Stimulated activated CD4-positive, alpha-beta T cell treated with anti-CD3 and anti-CD28 coated beads, TNF-alpha, amount 100 ng/mL, for 48 hours (primary cell): ENCODE measurements around the gene PIK3R5.

Experiments used
- DNase-seq, 3 donors: peaks; one replicate each; pipeline ENCODE4 v3.0.0-alpha.2; 2020; ENCODE audit warnings: low read depth in 3 of 3

The PIK3R5 gene

DNA sequence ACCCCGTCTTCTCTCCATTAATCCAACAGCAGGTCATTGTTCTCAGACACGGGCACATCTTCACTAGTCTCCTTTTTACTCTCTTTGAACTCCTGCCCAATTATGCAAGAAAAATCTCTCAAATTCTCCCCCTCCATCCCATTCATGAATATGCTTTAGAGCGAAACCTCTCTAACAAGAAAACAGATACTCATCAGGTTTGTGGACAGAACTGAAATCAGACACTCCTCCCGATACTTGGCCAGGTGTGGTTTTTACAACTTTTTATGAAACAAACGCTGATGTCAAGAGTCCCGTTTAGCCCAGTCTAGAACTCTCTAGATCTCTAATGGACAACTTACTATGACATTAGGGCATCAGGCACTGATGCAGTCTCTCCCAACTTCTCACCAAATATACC, 40.9 kb downstream of the PIK3R5 start:
- DNase-seq, result no peak

DNA sequence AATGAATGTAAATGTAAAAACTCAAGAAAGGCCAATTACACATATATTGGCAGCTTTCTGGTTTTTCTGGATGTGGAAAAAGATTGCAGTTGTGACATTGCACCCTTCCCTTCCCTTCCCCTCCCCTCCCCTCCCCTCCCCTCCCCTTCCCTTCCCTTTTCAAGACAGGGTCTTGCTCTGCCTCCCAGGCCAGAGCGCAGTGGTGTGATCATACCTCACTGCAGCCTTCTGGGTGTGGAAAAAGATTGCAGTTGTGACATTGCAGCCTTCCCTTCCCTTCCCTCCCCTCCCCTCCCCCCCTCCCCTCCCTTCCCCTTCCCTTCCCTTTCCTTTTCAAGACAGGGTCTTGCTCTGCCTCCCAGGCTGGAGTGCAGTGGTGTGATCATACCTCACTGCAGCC, 41.7 kb downstream of the PIK3R5 start:
- no peak for DNase-seq

DNA sequence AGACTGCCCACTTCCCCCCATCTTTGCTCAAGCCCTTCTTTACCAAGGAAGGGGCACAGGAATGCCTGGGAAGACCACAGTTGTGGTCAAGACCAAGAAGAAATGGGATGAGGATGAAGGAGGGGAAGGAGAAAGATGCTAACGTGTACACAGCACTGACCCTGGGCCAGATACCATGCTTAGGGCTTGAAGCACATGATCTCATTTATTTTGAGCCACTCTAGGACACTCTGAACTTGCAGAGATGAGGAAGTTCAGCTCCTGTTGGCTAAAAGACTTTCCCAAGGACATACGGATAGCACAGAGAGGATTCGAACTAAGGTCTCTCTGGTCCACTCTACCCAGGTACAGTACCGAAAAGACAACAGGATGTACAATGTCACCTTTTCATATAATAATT, 42.6 kb downstream of the PIK3R5 start:
- no peak for DNase-seq

DNA sequence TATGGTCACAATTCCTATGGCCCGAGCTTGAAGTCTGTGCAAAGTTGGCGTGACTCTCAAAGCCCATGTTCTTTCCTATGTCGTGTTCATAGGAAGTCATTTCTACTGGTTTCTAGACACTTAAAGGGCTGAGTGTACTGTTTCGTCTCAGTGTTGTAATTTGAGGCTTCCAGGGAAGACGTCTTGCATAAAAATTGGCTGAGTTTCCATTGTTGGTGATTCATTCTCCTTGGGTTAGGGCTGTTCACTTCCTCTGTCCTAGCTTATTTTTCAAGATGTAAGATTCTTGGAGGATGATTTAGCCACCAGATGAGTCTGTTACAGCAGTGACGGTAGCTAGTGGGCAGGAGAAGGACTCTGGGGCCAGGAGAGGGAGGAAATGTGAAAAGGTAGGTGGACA, 43.1 kb downstream of the PIK3R5 start:
- no peak for DNase-seq

DNA sequence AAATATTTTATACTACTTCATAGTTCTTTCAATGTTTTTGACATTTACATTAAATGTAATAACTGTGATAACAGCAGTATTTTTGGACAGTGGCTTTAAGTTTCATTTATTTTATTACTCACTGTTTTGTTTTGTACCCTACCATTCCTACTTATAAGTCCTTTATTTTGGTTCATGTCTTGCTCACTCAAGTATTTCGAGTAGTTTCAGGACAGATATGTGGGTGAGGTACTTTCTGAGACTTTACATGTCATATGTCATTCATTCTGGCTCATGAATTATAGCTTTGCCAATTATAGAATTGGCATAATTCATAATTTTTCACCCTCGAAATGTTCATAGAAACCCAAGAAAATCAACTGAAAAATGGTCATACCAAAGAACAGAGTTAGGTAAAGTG, 44.4 kb downstream of the PIK3R5 start:
- DNase-seq, result no peak

DNA sequence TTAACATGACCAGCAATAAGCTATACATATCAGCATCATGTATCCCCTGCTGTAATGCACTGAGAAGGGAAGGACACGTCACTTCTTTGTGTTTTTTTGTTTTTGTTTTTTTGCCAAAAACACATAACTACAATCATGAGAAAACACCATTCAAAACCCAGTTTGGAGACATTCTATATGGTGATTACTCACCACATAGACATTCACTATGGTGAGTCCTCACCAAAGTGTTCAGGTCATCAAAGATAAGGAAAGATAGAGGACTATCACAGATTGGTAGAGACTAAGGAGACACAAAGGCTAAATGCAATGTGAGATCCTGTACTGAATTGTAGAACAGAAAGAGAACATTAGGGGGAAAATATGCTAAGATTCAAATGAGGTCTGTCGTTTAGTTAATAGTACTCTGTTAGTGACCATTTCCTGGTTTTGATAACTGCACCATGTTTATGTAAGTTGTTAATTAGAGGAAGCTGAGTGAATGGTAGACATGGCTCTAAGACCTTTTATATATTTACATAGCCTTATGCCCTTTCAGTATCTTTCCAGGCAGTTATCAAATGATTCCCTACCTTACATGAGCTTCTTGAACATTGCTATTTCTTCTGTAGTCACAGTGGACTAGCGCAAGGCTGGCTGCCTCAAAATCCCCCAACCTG, 46.6 kb downstream of the PIK3R5 start:
- DNase-seq, result no peak

DNA sequence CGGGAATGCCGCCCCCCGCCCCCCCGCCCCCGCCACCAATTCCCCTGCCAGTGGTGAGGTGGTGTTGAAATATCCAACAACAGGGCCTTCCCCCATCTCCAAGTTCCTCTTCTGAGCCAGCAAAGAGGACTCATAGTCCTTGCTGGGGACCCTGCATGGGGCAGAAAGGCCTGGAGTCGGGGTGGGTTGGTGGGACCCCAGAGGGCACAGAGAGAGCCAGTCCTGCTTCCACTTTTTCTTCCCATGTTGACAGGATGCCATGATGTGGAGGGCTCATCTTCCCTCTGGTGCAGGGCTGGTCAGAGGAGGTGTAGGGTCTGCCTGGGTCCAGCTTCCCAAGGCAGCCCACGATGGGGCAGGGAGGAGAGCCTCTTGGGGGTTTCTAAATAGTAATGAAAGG, 49.0 kb downstream of the PIK3R5 start:
- no peak for DNase-seq

DNA sequence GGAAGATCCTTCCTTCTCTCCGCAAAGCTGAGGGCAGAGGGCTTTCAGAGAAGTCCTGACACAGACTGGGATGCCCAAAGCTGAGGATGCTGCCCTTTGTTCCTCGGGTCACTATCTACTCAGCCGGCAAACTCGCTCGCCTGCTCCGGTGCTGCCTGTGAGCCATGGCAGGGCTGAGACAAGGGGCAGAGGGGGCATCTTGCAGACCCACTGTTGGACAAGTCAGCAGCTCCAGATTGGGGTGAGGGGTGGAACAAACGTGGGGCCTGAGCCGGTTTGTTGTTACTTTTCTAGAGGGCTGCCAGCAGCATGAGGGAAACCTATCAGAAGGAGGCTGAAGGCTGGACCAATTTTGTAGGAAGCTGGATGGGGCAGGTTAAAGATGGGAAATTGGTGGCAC, 51.0 kb downstream of the PIK3R5 start:
- DNase-seq, result no peak

DNA sequence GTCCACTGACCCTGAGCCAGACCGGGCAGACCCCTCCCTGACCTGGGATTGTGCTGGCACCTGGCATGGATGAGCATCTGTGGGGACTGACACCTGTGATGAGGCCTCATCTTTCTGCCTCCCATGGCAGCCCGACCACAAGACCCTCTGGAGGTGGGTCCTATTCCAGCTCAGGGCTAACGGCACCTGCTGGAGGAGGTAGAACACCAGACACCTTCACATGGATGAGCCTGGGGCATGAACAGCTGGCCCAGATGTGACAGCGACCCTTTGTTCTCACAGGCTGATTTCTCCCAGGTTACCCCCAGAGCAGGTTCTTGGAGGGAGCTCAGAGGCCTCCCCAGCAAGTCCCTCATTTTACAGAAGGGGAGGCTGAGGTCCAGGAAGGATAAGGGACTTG, 51.6 kb downstream of the PIK3R5 start:
- no peak for DNase-seq

DNA sequence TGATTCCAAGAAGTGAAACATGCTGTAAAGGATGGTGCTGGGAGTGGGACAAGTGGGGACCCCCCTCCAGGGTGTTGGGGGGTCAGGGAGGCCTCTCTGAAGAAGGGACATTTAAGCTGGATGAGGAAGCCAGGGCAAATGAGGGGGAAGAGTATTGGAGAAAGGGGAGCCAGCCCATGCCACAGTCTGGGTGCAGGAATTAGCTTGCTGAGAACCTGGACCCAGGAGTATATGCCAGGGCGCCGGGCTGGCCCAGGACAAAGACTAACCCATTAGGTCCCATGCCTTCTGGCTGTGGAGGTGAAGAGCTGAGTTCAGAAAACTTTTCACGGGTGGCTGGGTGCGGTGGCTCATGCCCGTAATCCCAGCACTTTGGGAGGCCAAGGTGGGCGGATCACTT, 52.4 kb downstream of the PIK3R5 start:
- DNase-seq, result no peak

DNA sequence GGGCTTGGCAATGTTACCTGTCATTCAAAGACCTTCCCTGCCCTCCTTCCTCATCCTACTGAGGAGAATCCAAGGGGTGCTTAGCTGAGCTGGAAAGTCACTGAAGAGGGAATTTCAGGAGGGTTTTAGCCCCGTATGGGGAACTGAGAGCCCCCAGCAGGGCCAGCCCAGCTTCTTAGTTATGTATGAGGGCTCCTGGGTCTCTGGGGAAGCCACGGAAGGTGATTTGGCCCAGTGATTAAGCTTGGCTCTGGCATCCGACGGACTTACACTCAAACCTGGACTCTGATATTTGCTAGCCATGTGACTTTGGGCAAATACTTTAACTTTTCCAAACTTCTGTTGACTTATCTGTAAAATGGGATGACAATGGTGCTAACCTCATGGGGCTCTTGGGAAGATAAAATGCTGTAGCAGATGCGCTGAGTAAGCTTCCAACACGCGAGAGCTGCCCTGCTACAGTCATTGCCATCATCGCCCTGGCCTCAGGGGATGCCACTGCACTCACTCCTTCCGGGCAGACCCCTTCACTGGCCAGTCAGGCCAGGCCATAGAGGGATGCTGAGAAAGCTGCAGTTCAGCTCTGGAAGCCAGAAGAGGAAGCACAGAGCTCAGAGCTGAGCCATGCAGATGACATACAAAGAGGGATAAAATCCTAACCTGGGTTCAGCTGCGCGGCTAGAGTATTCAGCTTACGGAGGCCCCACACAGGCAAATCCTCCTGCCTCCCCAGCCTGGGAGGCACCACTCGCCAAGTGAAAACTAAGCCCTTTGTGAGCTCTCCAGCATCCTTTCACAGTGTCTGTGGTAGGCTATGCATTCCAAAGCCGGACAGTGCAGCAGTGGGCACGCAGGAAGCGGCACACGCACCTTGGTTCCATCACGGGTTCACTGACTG, 53.2 kb downstream of the PIK3R5 start:
- DNase-seq, result no peak

DNA sequence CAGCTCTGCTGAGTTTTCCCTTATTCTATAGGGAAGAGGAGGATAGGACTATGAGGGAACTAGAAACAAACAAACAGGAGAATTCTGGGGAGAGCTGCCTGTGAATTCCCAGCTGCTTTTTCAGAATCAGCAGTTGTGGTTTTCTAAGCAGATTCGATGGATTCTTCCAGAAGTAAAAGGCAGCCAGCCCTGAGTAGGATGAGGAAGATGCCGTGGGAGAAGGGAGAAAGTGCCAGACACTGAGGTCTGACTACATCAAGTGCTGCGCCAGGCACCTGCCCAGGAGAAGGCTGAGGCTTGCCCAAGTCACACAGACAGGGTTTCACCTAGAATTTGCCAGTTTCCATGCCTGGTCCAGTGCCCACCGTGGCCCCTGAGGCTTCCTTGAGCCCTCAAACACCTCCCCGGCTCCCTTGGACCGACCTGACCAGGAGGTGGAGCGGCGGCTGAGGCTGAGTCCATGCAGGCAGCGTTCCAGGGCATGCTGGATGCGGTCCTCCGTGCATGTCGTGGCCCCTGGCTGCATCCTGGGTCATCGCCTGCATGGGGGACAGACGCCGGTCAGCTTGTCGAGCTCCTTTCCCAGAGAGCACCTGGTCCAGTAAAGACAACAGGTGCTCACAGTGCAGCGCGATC, 54.4 kb downstream of the PIK3R5 start:
- DNase-seq, result no peak

DNA sequence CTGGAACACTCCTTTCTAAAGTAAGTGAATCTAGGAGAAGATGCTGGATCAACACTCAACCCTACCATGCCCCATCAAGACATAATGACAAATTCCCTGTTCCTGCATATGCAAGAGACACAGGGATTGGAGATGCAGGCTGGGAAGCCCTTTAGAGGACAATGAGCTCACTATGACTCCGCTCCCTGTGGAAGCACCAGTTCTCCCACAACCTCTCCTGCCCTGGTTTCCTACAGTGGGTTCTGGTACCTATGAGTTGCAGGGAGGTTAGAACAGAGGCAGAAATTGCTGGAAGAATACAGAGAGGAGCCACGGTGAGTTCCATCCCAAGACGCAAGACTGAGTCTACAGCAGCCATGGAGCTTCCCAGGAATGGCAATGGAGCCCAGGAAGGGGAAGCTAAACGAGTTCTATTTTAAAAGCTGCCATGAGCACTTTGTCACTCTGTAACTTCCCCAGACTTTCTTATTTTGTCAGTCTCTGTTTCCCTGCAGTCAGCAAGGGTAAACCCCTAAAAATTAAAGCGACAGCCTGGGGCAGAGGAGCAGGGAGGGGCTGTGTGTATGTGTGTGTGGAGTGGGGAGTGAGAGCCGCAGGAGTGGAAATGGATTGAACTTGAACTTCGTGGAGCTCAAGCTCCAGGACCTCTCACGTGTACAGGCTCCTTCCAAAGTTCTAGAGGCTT, 55.8 kb downstream of the PIK3R5 start:
- no peak for DNase-seq

DNA sequence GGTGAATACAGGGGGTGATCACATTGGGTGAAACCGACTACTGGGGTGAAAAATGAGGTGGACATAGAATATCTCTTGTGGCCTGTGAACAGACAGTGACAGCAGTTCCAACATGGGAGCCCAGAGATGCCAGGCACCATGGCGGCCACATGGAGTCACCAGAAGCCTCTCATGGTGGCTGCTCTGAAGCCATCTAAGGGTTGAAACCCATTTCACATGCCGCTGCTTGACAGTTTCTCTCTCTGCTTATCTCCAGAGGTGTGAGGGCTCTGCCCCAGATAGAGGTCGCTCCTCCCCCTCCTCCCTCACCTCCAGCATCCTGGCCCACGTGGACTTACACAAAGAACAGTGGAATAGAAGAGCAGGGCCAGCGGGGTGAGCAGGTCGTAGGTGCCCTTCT, 60.2 kb downstream of the PIK3R5 start:
- no peak for DNase-seq

DNA sequence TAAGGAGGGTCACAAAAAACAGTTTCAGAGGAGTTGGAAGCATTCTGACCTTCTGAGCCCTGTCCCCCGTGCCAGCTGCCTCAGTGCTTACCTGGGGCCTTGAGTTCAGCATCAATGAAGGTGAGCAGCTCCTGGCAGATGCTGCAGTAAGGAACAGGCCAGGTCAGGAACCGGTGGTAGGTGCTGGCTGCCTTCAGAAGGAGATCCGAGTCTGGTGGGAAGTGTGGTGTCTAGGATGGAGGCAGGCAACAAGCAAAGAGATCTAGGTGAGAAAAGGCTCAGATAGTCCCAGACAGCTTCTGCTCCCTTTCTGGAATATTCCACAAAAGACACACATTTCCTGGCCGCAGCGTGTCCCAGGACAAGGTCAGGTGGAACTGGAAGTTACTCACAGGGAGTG, 60.8 kb downstream of the PIK3R5 start:
- no peak for DNase-seq

DNA sequence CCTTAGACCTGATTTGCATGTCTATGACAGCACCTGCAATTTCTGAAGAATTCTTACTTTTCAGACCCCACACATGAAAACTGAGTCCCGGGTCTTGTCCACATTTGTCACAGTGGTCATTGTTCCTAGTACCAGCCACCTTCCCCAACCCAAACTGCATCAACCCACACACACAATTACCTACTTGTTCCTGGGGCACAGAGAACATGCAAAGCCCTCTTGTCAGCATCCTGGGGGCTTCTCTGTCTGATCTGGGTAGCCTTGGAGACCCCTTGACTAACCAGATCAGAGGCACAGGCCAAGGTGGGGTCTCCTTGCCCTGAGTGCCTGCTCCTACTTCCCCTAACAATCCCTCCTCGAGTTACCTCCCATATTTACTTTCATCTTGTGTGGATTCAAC, 61.3 kb downstream of the PIK3R5 start:
- DNase-seq, result no peak

DNA sequence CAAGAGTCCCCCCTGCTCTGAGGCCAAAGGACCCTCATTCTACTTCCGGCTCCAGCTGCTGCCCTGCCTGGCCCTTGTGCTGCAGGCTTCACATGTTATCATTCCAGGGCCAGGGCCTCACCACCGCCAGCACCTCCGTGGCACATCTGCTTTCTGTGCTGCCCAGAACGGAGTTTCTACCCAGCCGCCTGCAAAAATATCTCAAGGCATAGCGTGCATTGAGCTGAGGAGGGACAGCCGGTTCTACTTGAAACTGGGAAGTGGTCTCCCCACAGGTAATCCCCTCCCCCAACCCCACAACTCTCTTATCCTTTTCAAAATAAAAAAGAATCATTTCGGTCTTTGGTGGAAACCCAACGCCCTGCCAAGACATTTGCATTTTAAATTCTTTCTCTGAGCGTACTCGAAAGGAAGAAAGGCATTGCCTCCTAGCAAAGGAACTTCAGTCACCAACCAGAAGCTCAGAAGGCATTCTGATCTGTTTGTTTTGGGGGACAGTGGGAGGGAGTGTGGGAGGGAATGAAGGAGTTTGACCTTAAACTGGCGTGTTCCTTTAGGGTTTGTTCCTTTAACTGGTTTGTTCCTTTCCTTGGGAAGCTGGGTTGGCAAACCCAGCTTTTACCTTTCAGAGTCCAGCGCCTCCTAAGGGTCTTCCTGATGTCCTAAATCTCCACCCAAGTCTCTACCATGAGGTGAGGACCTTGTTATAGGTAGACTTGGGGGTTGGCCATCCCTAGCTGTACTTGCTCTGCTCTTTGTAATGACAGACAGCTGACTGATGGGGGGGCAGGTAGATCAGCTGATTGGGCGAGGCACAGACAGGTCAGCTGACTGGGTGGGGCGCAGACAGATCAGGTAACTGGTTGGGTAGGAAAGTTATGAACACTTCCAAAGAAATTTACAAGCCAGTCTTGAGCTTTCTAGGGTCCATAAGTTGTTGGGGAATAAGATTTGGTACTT, 64.6 kb downstream of the PIK3R5 start:
- no peak for DNase-seq

DNA sequence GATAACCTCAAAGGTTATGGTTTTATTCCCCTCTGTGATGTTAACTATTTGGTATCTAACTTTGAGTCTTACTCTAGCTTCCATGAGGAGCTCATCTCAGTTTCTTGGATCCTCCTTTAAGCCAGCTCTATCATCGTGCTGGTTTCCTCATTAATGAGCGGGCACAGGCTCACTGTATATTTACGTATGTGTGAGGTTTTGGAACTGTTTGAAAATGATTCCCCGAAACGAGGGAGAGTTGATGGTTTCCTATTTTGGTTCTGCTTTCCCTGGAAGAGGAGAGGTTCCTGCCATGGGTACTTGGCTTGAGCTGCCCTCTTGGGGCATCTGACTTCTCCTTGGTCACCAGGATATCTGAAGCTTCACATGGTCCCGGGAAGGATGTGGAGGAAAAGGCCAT, 65.3 kb downstream of the PIK3R5 start:
- no peak for DNase-seq

DNA sequence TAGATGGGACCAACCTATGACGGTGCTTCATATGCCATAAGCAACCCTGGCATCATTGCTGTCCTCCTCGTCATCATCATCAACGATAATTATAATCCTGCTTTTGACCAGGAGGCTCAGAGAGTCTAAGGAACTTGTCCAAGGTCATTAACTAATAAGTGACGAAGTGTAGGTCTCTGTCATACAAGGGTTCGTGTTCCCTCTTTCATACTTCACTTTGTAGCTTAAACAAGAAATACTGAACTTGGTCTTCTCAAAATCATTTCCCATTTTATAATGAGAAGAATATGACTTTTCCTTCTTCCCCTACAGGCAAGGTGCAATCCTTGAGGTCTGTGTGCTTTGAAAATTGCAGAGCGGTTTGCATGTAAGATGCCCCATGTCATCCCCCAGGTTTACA, 66.9 kb downstream of the PIK3R5 start:
- no peak for DNase-seq

DNA sequence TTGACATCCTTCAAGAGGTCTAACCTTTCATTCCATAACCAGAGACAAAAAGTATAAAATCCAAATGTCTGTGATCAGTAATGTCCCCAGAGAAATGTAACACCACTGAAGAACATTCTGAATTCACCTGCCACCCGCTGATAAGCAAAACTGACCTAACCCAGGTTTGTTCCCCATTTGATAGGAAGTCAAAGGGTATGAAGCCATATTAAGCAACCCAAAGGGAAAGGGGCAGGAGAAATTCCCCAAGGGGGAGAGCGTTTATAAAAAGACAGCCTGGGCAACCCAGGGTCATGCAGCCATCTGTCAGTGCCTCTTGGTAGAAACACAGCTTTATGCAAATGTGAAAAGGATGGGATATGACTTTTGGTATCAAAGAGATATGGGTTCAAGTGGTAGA, 67.4 kb downstream of the PIK3R5 start:
- no peak for DNase-seq
